Hematopoietic multipotent progenitor cell treated with erythropoietin and hydrocortisone succinate and interleukin-3 and kit ligand, for 15 days (in vitro differentiated cells): ENCODE measurements around the gene MYO9A.

ENCODE experiments used
- DNase-seq: peaks from one replicate; pipeline ENCODE4 v3.0.0-alpha.2; 2015; ENCODE audit warnings: low spot score

Gene MYO9A

GRCh38 chr15:71782422-71783165 is 335.4 kb downstream of the MYO9A start:
- DNase-seq = no peak

- no peak for DNase-seq
Measured at GRCh38 chr15:71781965-71782265, 336.0 kb downstream of the MYO9A start.

GRCh38 chr15:71781179-71781964 is 336.6 kb downstream of the MYO9A start:
- DNase-seq = no peak

GRCh38 chr15:71780115-71780976 is 337.6 kb downstream of the MYO9A start:
- DNase-seq = peak; percentile 21

- no peak for DNase-seq
Measured at GRCh38 chr15:71779073-71779797, 338.7 kb downstream of the MYO9A start.

GRCh38 chr15:71777216-71777943 is 340.6 kb downstream of the MYO9A start:
- no peak for DNase-seq

GRCh38 chr15:71776304-71776703 is 341.6 kb downstream of the MYO9A start:
- no peak for DNase-seq

GRCh38 chr15:71775856-71776255 is 342.1 kb downstream of the MYO9A start:
- no peak for DNase-seq

GRCh38 chr15:71773206-71773859 is 344.6 kb downstream of the MYO9A start:
- DNase-seq = no peak
